ENCODE results near the gene PUS1. TPM values are rescaled to one million over a fixed set of nuclear protein-coding genes. Genes with fewer than 3 reads are reported as not detected.

The PUS1 gene
- total and polyA plus RNA-seq, 3 donors from 2014 or later: 16.9 to 26.0 (median 25.2) TPM

DNA sequence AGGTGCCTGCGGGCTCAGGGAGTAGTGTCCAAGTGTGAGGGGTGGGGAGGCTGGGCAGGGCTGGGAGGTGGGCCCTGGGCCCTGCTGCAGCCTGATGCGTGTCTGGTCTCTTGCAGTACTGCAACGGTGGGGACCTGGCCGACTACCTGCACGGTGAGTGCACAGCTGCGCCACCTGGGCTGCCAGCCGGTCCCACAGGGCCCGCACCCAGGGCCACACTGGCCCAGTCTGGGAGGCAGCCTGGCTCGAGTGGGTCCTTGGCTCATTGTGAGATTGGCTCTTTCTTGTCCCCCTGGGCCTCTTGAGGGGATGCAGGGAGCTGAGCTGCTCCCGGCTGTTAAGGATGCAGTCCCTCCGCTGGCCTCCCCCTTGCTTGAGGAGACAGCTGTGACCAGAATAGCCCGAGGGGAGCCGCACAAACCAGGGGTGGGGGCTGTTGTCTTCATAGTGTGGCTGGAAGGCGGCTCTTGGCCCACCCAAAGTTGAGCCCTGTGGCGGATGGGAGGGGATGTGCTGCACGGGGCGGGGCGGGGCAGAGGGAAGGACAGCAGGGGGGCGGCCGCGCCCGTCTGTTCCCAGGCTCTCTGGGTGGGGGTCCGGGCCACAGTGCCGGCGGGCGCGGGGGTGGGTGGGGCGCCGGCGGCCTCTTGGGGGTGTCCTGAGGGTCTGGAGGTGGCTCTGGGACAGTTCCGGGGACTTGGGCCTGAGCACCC, 21.5 kb upstream of the PUS1 start:
- no peak overlapping the region for H3K4me3 ChIP-seq
- no peak overlapping the region for H3K27ac ChIP-seq
- intact Hi-C loops (cut with DNase I; ENCODE audit: low total_unique reads): no loop called here
- H3K27me3 ChIP-seq: no peaks in the 10 kb centered on the region
- WGBS, 2 donors: 58 to 70% methylated on average over 6 to 26 of the region's 31 CpGs
- H3K9me3 ChIP-seq: no peaks in the 10 kb centered on the region
- H3K36me3 ChIP-seq (ENCODE audit: low read depth, missing control alignments): no peaks in the 10 kb centered on the region
- TF ChIP-seq, protein P1, sequence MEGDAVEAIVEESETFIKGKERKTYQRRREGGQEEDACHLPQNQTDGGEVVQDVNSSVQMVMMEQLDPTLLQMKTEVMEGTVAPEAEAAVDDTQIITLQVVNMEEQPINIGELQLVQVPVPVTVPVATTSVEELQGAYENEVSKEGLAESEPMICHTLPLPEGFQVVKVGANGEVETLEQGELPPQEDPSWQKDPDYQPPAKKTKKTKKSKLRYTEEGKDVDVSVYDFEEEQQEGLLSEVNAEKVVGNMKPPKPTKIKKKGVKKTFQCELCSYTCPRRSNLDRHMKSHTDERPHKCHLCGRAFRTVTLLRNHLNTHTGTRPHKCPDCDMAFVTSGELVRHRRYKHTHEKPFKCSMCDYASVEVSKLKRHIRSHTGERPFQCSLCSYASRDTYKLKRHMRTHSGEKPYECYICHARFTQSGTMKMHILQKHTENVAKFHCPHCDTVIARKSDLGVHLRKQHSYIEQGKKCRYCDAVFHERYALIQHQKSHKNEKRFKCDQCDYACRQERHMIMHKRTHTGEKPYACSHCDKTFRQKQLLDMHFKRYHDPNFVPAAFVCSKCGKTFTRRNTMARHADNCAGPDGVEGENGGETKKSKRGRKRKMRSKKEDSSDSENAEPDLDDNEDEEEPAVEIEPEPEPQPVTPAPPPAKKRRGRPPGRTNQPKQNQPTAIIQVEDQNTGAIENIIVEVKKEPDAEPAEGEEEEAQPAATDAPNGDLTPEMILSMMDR (IDR thresholded peaks at IDR 0.05): no peak
- TF ChIP-seq POLR2A (IDR thresholded peaks at IDR 0.05): no peak
- DNase-seq: no peak
- H3K4me1 ChIP-seq: peaks cover 8% of the 10 kb centered on the region

DNA sequence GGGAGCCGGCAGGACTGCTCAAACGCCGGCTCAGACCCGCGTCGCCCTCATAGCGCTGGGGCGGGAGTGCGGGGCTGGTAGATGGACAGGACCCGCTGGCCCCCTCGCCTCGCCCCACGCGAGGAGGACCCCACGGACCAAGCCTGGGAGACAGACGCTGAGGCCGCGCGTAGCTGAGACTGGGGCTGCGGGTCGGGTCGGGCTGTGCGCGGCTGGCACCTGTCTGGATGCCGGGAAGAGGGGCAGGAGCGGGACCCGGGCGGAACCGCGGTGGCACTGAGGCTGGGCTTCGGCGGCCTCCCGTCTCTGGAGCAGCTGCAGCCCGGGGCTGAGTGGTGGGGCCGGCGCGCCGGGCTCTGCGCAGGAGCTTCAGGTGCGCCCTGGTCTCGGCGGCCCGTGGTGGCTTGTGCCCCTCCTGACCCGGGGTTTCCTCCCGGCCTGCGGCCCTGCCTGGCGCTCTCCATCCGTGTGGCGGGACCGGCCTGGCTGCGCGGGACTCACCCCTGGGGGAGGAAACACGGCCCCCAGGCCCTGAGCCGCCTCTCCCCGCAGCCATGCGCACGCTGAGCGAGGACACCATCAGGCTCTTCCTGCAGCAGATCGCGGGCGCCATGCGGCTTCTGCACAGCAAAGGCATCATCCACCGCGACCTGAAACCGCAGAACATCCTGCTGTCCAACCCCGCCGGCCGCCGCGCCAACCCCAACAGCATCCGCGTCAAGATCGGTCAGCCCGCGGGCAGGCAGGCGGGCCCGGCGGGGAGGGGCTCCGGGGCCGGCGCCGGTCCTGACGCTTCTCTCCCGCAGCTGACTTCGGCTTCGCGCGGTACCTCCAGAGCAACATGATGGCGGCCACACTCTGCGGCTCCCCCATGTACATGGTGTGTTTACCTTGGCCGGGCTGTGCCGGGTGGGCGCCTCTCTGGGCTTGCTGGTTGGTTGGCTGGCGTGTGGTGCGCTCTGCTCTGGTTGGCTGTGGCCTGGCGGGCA, 20.7 kb upstream of the PUS1 start:
- no peak for DNase-seq
- Histone ChIP-seq H3K27ac (no peak overlapping the region), H3K4me3 (peak overlapping the region in 1 of 2 donors; percentile 17), H3K4me1 (peaks cover 11% of the 10 kb centered on the region), H3K36me3 (ENCODE audit: low read depth, missing control alignments) (no peaks in the 10 kb centered on the region), H3K27me3 (no peaks in the 10 kb centered on the region), H3K9me3 (no peaks in the 10 kb centered on the region)
- TF ChIP-seq, protein P1 (IDR thresholded peaks at IDR 0.05): no peak
- TF ChIP-seq POLR2A (IDR thresholded peaks at IDR 0.05): no peak
- intact Hi-C loops (cut with DNase I; ENCODE audit: low total_unique reads): no loop called here
- 47 to 77% methylated on average over 26 to 92 of the region's 96 CpGs for WGBS, 2 donors

DNA sequence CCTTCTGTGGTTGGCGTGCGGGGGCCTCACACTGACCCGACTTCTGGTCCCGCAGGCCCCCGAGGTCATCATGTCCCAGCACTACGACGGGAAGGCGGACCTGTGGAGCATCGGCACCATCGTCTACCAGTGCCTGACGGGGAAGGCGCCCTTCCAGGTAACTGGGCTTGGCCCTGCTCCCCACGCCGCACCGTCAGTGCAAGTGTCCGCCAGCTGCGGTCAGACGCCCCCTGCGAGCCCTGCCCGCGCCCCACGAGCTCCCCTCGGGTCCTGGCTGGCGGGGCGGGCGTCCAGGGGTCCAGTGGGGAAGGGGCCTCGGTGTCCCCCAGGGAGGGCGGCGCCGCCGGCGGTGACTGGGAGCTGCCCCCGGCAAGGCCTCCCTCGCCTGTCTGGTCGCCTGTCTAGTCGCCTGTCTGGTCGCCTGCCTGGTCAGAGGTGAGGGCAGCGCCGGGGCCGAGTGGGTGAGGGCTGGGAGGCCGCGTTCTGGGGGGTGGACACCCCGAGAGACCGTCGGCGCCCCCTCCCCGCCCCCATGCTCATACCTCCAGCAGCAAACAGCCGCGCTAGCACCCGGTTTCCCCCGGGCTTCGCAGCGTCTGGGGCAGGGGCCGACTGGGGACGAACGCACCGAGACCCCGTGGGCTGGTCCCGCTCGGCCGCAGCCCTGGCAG, 19.9 kb upstream of the PUS1 start:
- no peak overlapping the region for H3K4me3 ChIP-seq
- no peak for DNase-seq
- no peaks in the 10 kb centered on the region for H3K36me3 ChIP-seq (ENCODE audit: low read depth, missing control alignments)

DNA sequence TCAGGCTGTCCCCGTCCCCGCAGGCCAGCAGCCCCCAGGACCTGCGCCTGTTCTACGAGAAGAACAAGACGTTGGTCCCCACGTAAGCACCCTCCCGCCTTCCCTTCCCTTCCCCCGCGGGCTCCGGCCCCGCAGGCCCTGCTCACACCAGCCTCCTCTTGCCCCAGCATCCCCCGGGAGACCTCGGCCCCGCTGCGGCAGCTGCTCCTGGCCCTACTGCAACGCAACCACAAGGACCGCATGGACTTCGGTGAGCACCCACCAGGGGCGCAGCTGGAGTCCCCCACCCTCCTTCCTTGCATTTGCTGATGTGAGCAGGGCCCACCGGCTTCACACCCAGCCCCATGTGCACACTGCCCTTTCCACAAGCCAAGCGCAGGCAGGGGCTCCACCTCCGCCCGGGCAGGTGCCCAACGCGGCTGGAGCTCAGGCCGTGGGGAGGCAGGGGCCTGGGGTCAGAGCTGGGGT, 19.3 kb upstream of the PUS1 start:
- H3K36me3 ChIP-seq (ENCODE audit: low read depth, missing control alignments): no peaks in the 10 kb centered on the region
- no peak overlapping the region for H3K4me3 ChIP-seq
- intact Hi-C loops (cut with DNase I; ENCODE audit: low total_unique reads): no loop called here
- no peaks in the 10 kb centered on the region for H3K27me3 ChIP-seq
- no peak overlapping the region for H3K27ac ChIP-seq
- 80 to 87% methylated on average over 18 to 26 of the region's 26 CpGs for WGBS, 2 donors
- H3K9me3 ChIP-seq: no peaks in the 10 kb centered on the region
- peaks cover 11% of the 10 kb centered on the region for H3K4me1 ChIP-seq
- TF ChIP-seq, protein P1 (IDR thresholded peaks at IDR 0.05): no peak
- TF ChIP-seq POLR2A (IDR thresholded peaks at IDR 0.05): no peak
- DNase-seq: no peak

More for the DNA sequence above, 19.9 kb upstream of the PUS1 start:
- intact Hi-C loops (cut with DNase I; ENCODE audit: low total_unique reads): no loop called here
- no peaks in the 10 kb centered on the region for H3K27me3 ChIP-seq
- WGBS, 2 donors: 60 to 90% methylated on average over 2 to 53 of the region's 61 CpGs
- TF ChIP-seq, protein P1 (IDR thresholded peaks at IDR 0.05): no peak
- TF ChIP-seq POLR2A (IDR thresholded peaks at IDR 0.05): no peak
- H3K27ac ChIP-seq: no peak overlapping the region
- peaks cover 11% of the 10 kb centered on the region for H3K4me1 ChIP-seq
- H3K9me3 ChIP-seq: no peaks in the 10 kb centered on the region
